ENCODE measurements around the gene PIK3R3. TPM values are rescaled to one million over a fixed set of nuclear protein-coding genes. Genes with fewer than 3 reads are reported as not detected.

The PIK3R3 gene
- total RNA-seq, 1 experiment from 2014 or later = 1.6 TPM

- Histone ChIP-seq H3K4me3 (replicated peaks in 1 of 2; ENCODE audit: low read depth in 1 of 2, low read length in 2 of 2) (no peak overlapping the region), H3K27ac (ENCODE audit: low read depth, low read length) (no peak overlapping the region), H3K9ac (ENCODE audit: low read length) (no peak overlapping the region), H3K9me3 (ENCODE audit: control insufficient read depth in 1 of 2, insufficient read depth in 1 of 2, low read depth in 1 of 2, low read length in 2 of 2) (no peaks in the 10 kb centered on the region), H3K9me2 (ENCODE audit: insufficient read depth) (no peaks in the 10 kb centered on the region), H4K20me1 (ENCODE audit: insufficient read depth) (no peaks in the 10 kb centered on the region), H3K4me2 (ENCODE audit: low read length) (no peak overlapping the region), H2AFZ (ENCODE audit: low read depth, low read length, poor library complexity, severe bottlenecking) (no peak overlapping the region), H3K4me1 (ENCODE audit: control insufficient read depth in 1 of 2, insufficient read depth in 2 of 2, low read length in 2 of 2) (peaks cover 18 to 19% of the 10 kb centered on the region in 2 experiments), H3K27me3 (ENCODE audit: insufficient read depth, low read length) (no peaks in the 10 kb centered on the region), H3K36me3 (ENCODE audit: control insufficient read depth in 1 of 2, insufficient read depth in 2 of 2, low read length in 2 of 2) (no peaks in the 10 kb centered on the region), H3K79me2 (ENCODE audit: insufficient read depth, low read length) (no peaks in the 10 kb centered on the region)
- ChIA-PET POLR2A (no interaction called here), CTCF (interaction anchor here (1.0 kb wide), 1 partner anchor 89 kb away, joined by 3 read pairs; no protein-coding TSS in a partner anchor), RAD21 (ENCODE audit: low non-redundant PET in 1 of 2, low total read pairs in 2 of 2, uncharacterized antibody in 2 of 2, unreplicated experiment in 2 of 2) (no interaction called here)
- ATAC-seq (no peak), DNase-seq (ENCODE audit: low read depth, low spot score) (no peak)
- BruUV-seq (replicated peaks) = no TSS peak
- TF ChIP-seq JUND (IDR thresholded peaks at IDR 0.05) (no peak), POLR2AphosphoS5 (IDR thresholded peaks at IDR 0.05; ENCODE audit: low read depth, low read length) (no peak), POLR2A (IDR thresholded peaks at IDR 0.05; ENCODE audit: borderline replicate concordance, extremely low read depth, insufficient read depth, insufficient read length) (no peak), EZH2phosphoT487 (IDR thresholded peaks at IDR 0.05; ENCODE audit: borderline replicate concordance) (no peak), ZFX (IDR thresholded peaks at IDR 0.05) (no peak), ZNF274 (IDR thresholded peaks at IDR 0.05; ENCODE audit: low read depth, low read length) (no peak), FOSL1 (IDR thresholded peaks at IDR 0.05; ENCODE audit: low read depth) (no peak), ELF1 (IDR thresholded peaks at IDR 0.05; ENCODE audit: borderline replicate concordance, low read depth) (no peak), SRF (IDR thresholded peaks at IDR 0.05; ENCODE audit: low read depth) (no peak), RAD21 (IDR thresholded peaks at IDR 0.05; ENCODE audit: low read depth) (no peak), YY1 (IDR thresholded peaks at IDR 0.05; ENCODE audit: extremely low read depth, insufficient replicate concordance, low read depth, low read length) (no peak), EGR1 (IDR thresholded peaks at IDR 0.05; ENCODE audit: low read depth) (no peak), CBX3 (IDR thresholded peaks at IDR 0.05; ENCODE audit: low read depth) (no peak), EZH2 (IDR thresholded peaks at IDR 0.05) (no peak), ZBTB33 (IDR thresholded peaks at IDR 0.05; ENCODE audit: extremely low read depth, insufficient replicate concordance, low read length) (no peak), TCF7L2 (IDR thresholded peaks at IDR 0.05; ENCODE audit: borderline replicate concordance, extremely low read depth, insufficient read depth, insufficient read length) (no peak), CEBPB (IDR thresholded peaks at IDR 0.05; ENCODE audit: low read depth) (no peak)
- TF ChIP-seq, protein P1, sequence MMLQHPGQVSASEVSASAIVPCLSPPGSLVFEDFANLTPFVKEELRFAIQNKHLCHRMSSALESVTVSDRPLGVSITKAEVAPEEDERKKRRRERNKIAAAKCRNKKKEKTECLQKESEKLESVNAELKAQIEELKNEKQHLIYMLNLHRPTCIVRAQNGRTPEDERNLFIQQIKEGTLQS (IDR thresholded peaks at IDR 0.05) = no peak
- TF ChIP-seq, protein P2, sequence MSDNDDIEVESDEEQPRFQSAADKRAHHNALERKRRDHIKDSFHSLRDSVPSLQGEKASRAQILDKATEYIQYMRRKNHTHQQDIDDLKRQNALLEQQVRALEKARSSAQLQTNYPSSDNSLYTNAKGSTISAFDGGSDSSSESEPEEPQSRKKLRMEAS (IDR thresholded peaks at IDR 0.05) = no peak
- TF ChIP-seq, protein P3, sequence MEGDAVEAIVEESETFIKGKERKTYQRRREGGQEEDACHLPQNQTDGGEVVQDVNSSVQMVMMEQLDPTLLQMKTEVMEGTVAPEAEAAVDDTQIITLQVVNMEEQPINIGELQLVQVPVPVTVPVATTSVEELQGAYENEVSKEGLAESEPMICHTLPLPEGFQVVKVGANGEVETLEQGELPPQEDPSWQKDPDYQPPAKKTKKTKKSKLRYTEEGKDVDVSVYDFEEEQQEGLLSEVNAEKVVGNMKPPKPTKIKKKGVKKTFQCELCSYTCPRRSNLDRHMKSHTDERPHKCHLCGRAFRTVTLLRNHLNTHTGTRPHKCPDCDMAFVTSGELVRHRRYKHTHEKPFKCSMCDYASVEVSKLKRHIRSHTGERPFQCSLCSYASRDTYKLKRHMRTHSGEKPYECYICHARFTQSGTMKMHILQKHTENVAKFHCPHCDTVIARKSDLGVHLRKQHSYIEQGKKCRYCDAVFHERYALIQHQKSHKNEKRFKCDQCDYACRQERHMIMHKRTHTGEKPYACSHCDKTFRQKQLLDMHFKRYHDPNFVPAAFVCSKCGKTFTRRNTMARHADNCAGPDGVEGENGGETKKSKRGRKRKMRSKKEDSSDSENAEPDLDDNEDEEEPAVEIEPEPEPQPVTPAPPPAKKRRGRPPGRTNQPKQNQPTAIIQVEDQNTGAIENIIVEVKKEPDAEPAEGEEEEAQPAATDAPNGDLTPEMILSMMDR (IDR thresholded peaks at IDR 0.05 in 2 of 3, conservative IDR thresholded peaks at IDR 0.05 in 1 of 3; ENCODE audit: borderline replicate concordance in 1 of 3, insufficient read depth in 1 of 3, low read depth in 2 of 3, low read length in 2 of 3) = no peak
- intact Hi-C loops (cut with micrococcal nuclease) = no loop called here
Measured at GRCh38 chr1:46134660-46135331, 2.4 kb upstream of the PIK3R3 start.
